Kidney epithelial cell (primary cell): Measurements from ENCODE around the gene NTNG1. TPM values are rescaled to one million over a fixed set of nuclear protein-coding genes. Genes with fewer than 3 reads are reported as not detected.

Experiments used
- DNase-seq: peaks from one replicate; pipeline ENCODE4 v3.0.0-alpha.2; 2010; ENCODE audit warnings: low read depth
- H3K27me3 ChIP-seq: 2 replicates; pipeline ENCODE4 v1.6.0; 2011; ENCODE audit warnings: low read length; ENCODE audit not compliant: control insufficient read depth, insufficient read depth
- H3K36me3 ChIP-seq: 2 replicates; pipeline ENCODE4 v1.5.1; 2011; ENCODE audit warnings: low read length; ENCODE audit not compliant: control insufficient read depth, insufficient read depth
- H3K4me3 ChIP-seq: 2 replicates; pipeline ENCODE4 v1.5.1; 2011; ENCODE audit warnings: low read depth, mild to moderate bottlenecking, control low read depth, low read length
- CTCF ChIP-seq: IDR thresholded peaks from 2 replicates; pipeline ENCODE4 v1.5.1; 2011; ENCODE audit warnings: mild to moderate bottlenecking, moderate library complexity, low read length, control low read depth, inconsistent platforms; ENCODE audit not compliant: insufficient read depth, poor library complexity, severe bottlenecking
- total RNA-seq: library from RNA; depleted of rRNA; stranded (reverse); fragments of >200 nt; gene quantifications from 2 replicates; pipeline ENCODE4 v1.2.3, GENCODE V29; 2015

NTNG1 gene
- total RNA-seq, 1 donor from 2014 or later = 3.7 TPM

GRCh38 chr1:107342768-107343167 lies 201.9 kb downstream of the NTNG1 start:
- no peaks in the 10 kb centered on the region for H3K27me3 ChIP-seq
- no peak for DNase-seq
- TF ChIP-seq CTCF = no peak
- no peaks in the 10 kb centered on the region for H3K36me3 ChIP-seq
- H3K4me3 ChIP-seq = no peak overlapping the region

GRCh38 chr1:107343601-107344000 lies 202.8 kb downstream of the NTNG1 start:
- DNase-seq = no peak

GRCh38 chr1:107344268-107344760 lies 203.5 kb downstream of the NTNG1 start:
- no peak overlapping the region for H3K4me3 ChIP-seq
- DNase-seq = no peak
- no peak for TF ChIP-seq CTCF
- no peaks in the 10 kb centered on the region for H3K36me3 ChIP-seq
- H3K27me3 ChIP-seq = no peaks in the 10 kb centered on the region

More at GRCh38 chr1:107343601-107344000, 202.8 kb downstream of the NTNG1 start:
- no peaks in the 10 kb centered on the region for H3K36me3 ChIP-seq
- no peak for TF ChIP-seq CTCF
- H3K27me3 ChIP-seq = no peaks in the 10 kb centered on the region
- no peak overlapping the region for H3K4me3 ChIP-seq

- TF ChIP-seq CTCF = no peak
- Histone ChIP-seq H3K36me3 (no peaks in the 10 kb centered on the region), H3K4me3 (no peak overlapping the region), H3K27me3 (no peaks in the 10 kb centered on the region)
- DNase-seq = no peak
Measured at GRCh38 chr1:107344836-107345235, 204.0 kb downstream of the NTNG1 start.

GRCh38 chr1:107352850-107353249 lies 212.0 kb downstream of the NTNG1 start:
- no peak for DNase-seq
- H3K36me3 ChIP-seq = no peaks in the 10 kb centered on the region
- no peak overlapping the region for H3K4me3 ChIP-seq
- TF ChIP-seq CTCF = no peak
- no peaks in the 10 kb centered on the region for H3K27me3 ChIP-seq

GRCh38 chr1:107357376-107357775 lies 216.5 kb downstream of the NTNG1 start:
- DNase-seq = no peak
- Histone ChIP-seq H3K4me3 (no peak overlapping the region), H3K36me3 (no peaks in the 10 kb centered on the region), H3K27me3 (no peaks in the 10 kb centered on the region)
- TF ChIP-seq CTCF = no peak
